ENCODE data around the gene GPR160. TPM values are rescaled to one million over a fixed set of nuclear protein-coding genes. Genes with fewer than 3 reads are reported as not detected.
A peak's percentile ranks its signal among the peaks of the same experiment; 100 is the strongest.

The GPR160 gene
- total and polyA plus RNA-seq, 2 of the 13 experiments (the other 11 are each of a cell fraction or from before 2014, with no cell fraction given) = 12.1 to 23.2 TPM

GRCh38 chr3:170038434-170039110 lies 777 bp downstream of the GPR160 start:
- H3K9ac ChIP-seq (ENCODE audit: insufficient read depth, low read depth, low read length) = peak overlapping the region; percentile 56
- intact Hi-C loops (cut with micrococcal nuclease; ENCODE audit: unreplicated experiment) (loop anchor here (2.0 to 5.0 kb wide), 2 partner anchors 72 to 176 kb away; partner anchors contain the start of gene SEC62), in situ Hi-C loops (cut with HindIII; ENCODE audit: extremely low pct_ligation_motif_present, low pct_unique_long_range_greater_than_20kb) (loop anchor here (10.0 kb wide), 1 partner anchor 174 kb away; the partner anchor contains the start of gene LRRC31)
- TSS peak; percentile 51 for BruUV-seq (replicated peaks)
- no peaks in the 10 kb centered on the region for H3K9me3 ChIP-seq (ENCODE audit: low read length)
- H3K4me1 ChIP-seq (ENCODE audit: insufficient read depth, low read length) = no peaks in the 10 kb centered on the region
- WGBS (ENCODE audit: low lambda C conversion rate) = 25% methylated on average over 25 of the region's 51 CpGs
- no peak for FAIRE-seq
- peak overlapping the region; percentile 53 to 85 (median 80) for H3K4me3 ChIP-seq (replicated peaks in 1 of 3; ENCODE audit: insufficient read depth in 1 of 3, low read depth in 2 of 3, low read length in 3 of 3)
- H3K27me3 ChIP-seq (ENCODE audit: control insufficient read depth in 1 of 2, insufficient read depth in 2 of 2, low read length in 2 of 2) = no peaks in the 10 kb centered on the region; a peak in 1 of 5 replicates
- H3K27ac ChIP-seq (ENCODE audit: extremely low read length, insufficient read depth, low read length) = peak overlapping the region; percentile 34
- ChIA-PET POLR2A (interaction anchor here (1.3 kb wide), 1 partner anchor 40 kb away, joined by 6 read pairs; no protein-coding TSS in a partner anchor), CTCF (ENCODE audit: low intra/inter-chr PET ratio, low total read pairs) (interaction anchor here (2.7 kb wide), 1 partner anchor 175 kb away, joined by 7 read pairs; no protein-coding TSS in a partner anchor)
- no peaks in the 10 kb centered on the region for H3K36me3 ChIP-seq (replicated peaks in 1 of 2; ENCODE audit: control insufficient read depth in 1 of 2, insufficient read depth in 2 of 2, low read length in 2 of 2)
- no peak overlapping the region for H2AFZ ChIP-seq (ENCODE audit: low read length)
- no peak for DNase-seq (ENCODE audit: low spot score)
- H3K4me2 ChIP-seq (ENCODE audit: low read depth, low read length) = peak overlapping the region; percentile 95
- H3K79me2 ChIP-seq (ENCODE audit: insufficient read depth, low read length) = no peaks in the 10 kb centered on the region
- peak; percentile 10 for ATAC-seq
- no peaks in the 10 kb centered on the region for H4K20me1 ChIP-seq (ENCODE audit: insufficient read depth, low read length)
- TF ChIP-seq CTCF (CRISPR knock-in tag; IDR thresholded peaks at IDR 0.05) (peak; percentile 61), ZNF709 (CRISPR knock-in tag; IDR thresholded peaks at IDR 0.05) (no peak), ZBTB33 (CRISPR knock-in tag; IDR thresholded peaks at IDR 0.05) (peak; percentile 24; the same call in 1 of the 2 replicates), ZNF33A (CRISPR knock-in tag; IDR thresholded peaks at IDR 0.05; ENCODE audit: borderline replicate concordance) (no peak), TEAD3 (CRISPR knock-in tag; optimal IDR thresholded peaks at IDR 0.05; ENCODE audit: borderline replicate concordance) (peak; percentile 14), MIER2 (CRISPR knock-in tag; IDR thresholded peaks at IDR 0.05) (no peak), HMGXB4 (CRISPR knock-in tag; IDR thresholded peaks at IDR 0.05; ENCODE audit: borderline replicate concordance in 1 of 2, low read depth in 1 of 2) (peak in 1 of 2 experiments; percentile 16; a peak in 1 of 4 replicates), ZNF772 (CRISPR knock-in tag; IDR thresholded peaks at IDR 0.05) (peak; percentile 23; the same call in 1 of the 2 replicates), ZNF263 (CRISPR knock-in tag; IDR thresholded peaks at IDR 0.05) (no peak), NRL (CRISPR knock-in tag; IDR thresholded peaks at IDR 0.05; ENCODE audit: borderline replicate concordance) (0 out of 2 replicates have a peak, but pooled peaks have one; percentile 32), ZNF138 (CRISPR knock-in tag; IDR thresholded peaks at IDR 0.05; ENCODE audit: low read depth) (no peak), ZNF350 (CRISPR knock-in tag; IDR thresholded peaks at IDR 0.05; ENCODE audit: borderline replicate concordance, low read depth) (no peak), ZEB1 (IDR thresholded peaks at IDR 0.05; ENCODE audit: insufficient replicate concordance, low read depth) (peak; percentile 92), SOX6 (IDR thresholded peaks at IDR 0.05) (no peak), SOX6 (CRISPR knock-in tag; IDR thresholded peaks at IDR 0.05) (peak; percentile 31; the same call in 1 of the 2 replicates), ZNF224 (CRISPR knock-in tag; IDR thresholded peaks at IDR 0.05) (peak; percentile 9; the same call in 1 of the 2 replicates), PAWR (CRISPR knock-in tag; IDR thresholded peaks at IDR 0.05; ENCODE audit: borderline replicate concordance) (no peak), GATAD2A (CRISPR knock-in tag; IDR thresholded peaks at IDR 0.05) (0 out of 2 replicates have a peak, but pooled peaks have one; percentile 11)
